ENCODE measurements around the gene PKN1. TPM values are rescaled to one million over a fixed set of nuclear protein-coding genes. Genes with fewer than 3 reads are reported as not detected.

PKN1 gene
- total and polyA plus RNA-seq, 10 of the 15 experiments (the other 5 are each of a cell fraction or from before 2014, with no cell fraction given): 1.0 to 189 (median 52.7) TPM

DNA sequence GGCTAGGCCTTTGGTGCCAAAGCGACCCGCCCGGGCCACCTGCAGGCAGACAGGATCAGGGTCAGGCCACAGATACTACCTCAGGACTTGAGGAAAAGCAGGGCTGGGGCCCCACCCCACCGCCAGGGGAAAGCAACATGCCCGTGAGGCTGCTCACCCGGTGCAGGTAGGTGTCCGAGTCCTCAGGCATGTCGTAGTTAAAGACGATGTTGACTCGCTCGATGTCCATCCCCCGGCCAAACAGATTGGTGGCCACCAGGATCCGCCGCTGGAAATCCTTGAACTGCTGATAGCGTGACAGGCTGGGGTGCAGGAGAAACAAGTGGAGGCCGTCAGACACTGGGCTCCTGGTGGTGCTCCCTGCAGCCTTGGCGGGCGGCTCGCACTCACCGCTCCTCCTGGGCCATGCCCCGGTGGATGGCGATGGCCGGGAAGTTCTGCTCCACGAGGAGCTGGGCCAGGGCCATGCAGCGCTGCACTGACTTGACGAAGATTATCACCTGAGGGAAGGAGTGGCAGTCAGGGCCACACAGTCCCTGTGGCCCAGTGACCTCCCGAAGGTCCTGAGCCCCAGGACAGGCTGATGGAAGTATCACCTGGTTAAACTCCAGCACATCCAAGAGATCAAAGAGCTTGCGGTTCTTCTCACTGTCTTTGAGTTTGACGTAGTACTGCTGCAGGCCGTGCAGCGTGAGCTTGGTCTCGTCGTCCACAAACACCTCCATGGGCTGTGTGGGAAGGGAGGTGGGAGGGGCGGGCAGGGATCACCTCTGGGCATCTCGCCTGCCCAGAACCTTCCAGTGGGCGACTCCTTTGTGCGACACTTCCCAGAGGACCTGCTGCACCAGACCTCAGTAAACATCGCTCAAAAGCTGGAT, 23.7 kb upstream of the PKN1 start:
- ChIA-PET RAD21 (ENCODE audit: unreplicated experiment) (no interaction called here), SMC1A (ENCODE audit: uncharacterized antibody, unreplicated experiment) (no interaction called here), POLR2A (interaction anchor here (0.9 kb wide), 1 partner anchor 29 kb away, joined by 3 read pairs; no protein-coding TSS in a partner anchor), CTCF (no interaction called here)
- BruUV-seq (replicated peaks): TSS peak; percentile 49
- no peak overlapping the region for H3K4me2 ChIP-seq (ENCODE audit: control insufficient read depth, insufficient read depth)
- no peak overlapping the region for H3K27ac ChIP-seq (ENCODE audit: control insufficient read depth, insufficient read depth)
- in situ Hi-C loops (cut with MboI) (no loop called here), intact Hi-C loops (cut with micrococcal nuclease; ENCODE audit: unreplicated experiment) (loop anchor here (5.0 kb wide), 1 partner anchor 272 kb away; the partner anchor contains the start of gene ASF1B)
- 90% methylated on average over 34 of the region's 38 CpGs for WGBS (ENCODE audit: insufficient coverage, insufficient replicate concordance, low lambda C conversion rate, missing lambda C conversion rate)
- H3K9ac ChIP-seq (ENCODE audit: control insufficient read depth, insufficient read depth, low read length): no peak overlapping the region
- H3K36me3 ChIP-seq (ENCODE audit: control insufficient read depth in 2 of 2, insufficient read depth in 2 of 2, low read length in 1 of 2): peaks cover 34 to 75% of the 10 kb centered on the region in 2 experiments
- peaks cover 13% of the 10 kb centered on the region; the same call in 1 of the 2 replicates for H4K20me1 ChIP-seq (ENCODE audit: control insufficient read depth, insufficient read depth)
- H3K4me1 ChIP-seq (ENCODE audit: control insufficient read depth, insufficient read depth, low read length): peaks cover 3% of the 10 kb centered on the region; the same call in 1 of the 2 replicates
- FAIRE-seq (no peak), DNase-seq (ENCODE audit: low read depth, low spot score) (no peak), ATAC-seq (no peak)
- H3K79me2 ChIP-seq (ENCODE audit: control insufficient read depth, insufficient read depth, low read length): peaks cover 25% of the 10 kb centered on the region
- no peaks in the 10 kb centered on the region for H3K27me3 ChIP-seq (replicated peaks in 1 of 2; ENCODE audit: control insufficient read depth in 2 of 2, insufficient read depth in 2 of 2, low read length in 1 of 2)
- TF ChIP-seq SP1 (IDR thresholded peaks at IDR 0.05; ENCODE audit: low read depth, low read length): no peak
- peak; percentile 22; the same call in 1 of the 2 replicates for TF ChIP-seq ZBED1 (IDR thresholded peaks at IDR 0.05; ENCODE audit: borderline replicate concordance)
- TF ChIP-seq FOXM1 (IDR thresholded peaks at IDR 0.05; ENCODE audit: low read depth, low read length): 0 out of 2 replicates have a peak, but pooled peaks have one; percentile 6
- 0 out of 2 replicates have a peak, but pooled peaks have one; percentile 19 for TF ChIP-seq MTA3 (IDR thresholded peaks at IDR 0.05; ENCODE audit: borderline replicate concordance, low read length)
- TF ChIP-seq POLR2A (IDR thresholded peaks at IDR 0.05; ENCODE audit: low read depth, low read length): peak; percentile 61
- TF ChIP-seq ZNF622 (IDR thresholded peaks at IDR 0.05): no peak
- 0 out of 2 replicates have a peak, but pooled peaks have one; percentile 51 for TF ChIP-seq POLR2AphosphoS2 (IDR thresholded peaks at IDR 0.05; ENCODE audit: low read depth, low read length)
- TF ChIP-seq MXI1 (IDR thresholded peaks at IDR 0.05; ENCODE audit: low read depth, low read length): no peak
- no peak for TF ChIP-seq NR2F1 (conservative IDR thresholded peaks at IDR 0.05)
- no peak for TF ChIP-seq NBN (IDR thresholded peaks at IDR 0.05)
- peak; percentile 20; the same call in 1 of the 2 replicates for TF ChIP-seq POLR2AphosphoS5 (IDR thresholded peaks at IDR 0.05; ENCODE audit: low read length)
- TF ChIP-seq, protein P1, sequence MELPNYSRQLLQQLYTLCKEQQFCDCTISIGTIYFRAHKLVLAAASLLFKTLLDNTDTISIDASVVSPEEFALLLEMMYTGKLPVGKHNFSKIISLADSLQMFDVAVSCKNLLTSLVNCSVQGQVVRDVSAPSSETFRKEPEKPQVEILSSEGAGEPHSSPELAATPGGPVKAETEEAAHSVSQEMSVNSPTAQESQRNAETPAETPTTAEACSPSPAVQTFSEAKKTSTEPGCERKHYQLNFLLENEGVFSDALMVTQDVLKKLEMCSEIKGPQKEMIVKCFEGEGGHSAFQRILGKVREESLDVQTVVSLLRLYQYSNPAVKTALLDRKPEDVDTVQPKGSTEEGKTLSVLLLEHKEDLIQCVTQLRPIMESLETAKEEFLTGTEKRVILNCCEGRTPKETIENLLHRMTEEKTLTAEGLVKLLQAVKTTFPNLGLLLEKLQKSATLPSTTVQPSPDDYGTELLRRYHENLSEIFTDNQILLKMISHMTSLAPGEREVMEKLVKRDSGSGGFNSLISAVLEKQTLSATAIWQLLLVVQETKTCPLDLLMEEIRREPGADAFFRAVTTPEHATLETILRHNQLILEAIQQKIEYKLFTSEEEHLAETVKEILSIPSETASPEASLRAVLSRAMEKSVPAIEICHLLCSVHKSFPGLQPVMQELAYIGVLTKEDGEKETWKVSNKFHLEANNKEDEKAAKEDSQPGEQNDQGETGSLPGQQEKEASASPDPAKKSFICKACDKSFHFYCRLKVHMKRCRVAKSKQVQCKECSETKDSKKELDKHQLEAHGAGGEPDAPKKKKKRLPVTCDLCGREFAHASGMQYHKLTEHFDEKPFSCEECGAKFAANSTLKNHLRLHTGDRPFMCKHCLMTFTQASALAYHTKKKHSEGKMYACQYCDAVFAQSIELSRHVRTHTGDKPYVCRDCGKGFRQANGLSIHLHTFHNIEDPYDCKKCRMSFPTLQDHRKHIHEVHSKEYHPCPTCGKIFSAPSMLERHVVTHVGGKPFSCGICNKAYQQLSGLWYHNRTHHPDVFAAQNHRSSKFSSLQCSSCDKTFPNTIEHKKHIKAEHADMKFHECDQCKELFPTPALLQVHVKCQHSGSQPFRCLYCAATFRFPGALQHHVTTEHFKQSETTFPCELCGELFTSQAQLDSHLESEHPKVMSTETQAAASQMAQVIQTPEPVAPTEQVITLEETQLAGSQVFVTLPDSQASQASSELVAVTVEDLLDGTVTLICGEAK (IDR thresholded peaks at IDR 0.05; ENCODE audit: borderline replicate concordance): no peak
- no peak for TF ChIP-seq SMARCA5 (IDR thresholded peaks at IDR 0.05)
- TF ChIP-seq, protein P2, sequence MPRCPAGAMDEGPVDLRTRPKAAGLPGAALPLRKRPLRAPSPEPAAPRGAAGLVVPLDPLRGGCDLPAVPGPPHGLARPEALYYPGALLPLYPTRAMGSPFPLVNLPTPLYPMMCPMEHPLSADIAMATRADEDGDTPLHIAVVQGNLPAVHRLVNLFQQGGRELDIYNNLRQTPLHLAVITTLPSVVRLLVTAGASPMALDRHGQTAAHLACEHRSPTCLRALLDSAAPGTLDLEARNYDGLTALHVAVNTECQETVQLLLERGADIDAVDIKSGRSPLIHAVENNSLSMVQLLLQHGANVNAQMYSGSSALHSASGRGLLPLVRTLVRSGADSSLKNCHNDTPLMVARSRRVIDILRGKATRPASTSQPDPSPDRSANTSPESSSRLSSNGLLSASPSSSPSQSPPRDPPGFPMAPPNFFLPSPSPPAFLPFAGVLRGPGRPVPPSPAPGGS (IDR thresholded peaks at IDR 0.05; ENCODE audit: borderline replicate concordance, insufficient read depth, low read depth, low read length, poor library complexity, severe bottlenecking): no peak
- no peak for TF ChIP-seq MYB (IDR thresholded peaks at IDR 0.05; ENCODE audit: borderline replicate concordance, low read depth, low read length)
- TF ChIP-seq SMC3 (IDR thresholded peaks at IDR 0.05; ENCODE audit: borderline replicate concordance, low read length): no peak
- TF ChIP-seq WRNIP1 (IDR thresholded peaks at IDR 0.05; ENCODE audit: borderline replicate concordance, low read depth, low read length): no peak
- 0 out of 2 replicates have a peak, but pooled peaks have one; percentile 5 for TF ChIP-seq TCF3 (IDR thresholded peaks at IDR 0.05; ENCODE audit: borderline replicate concordance, insufficient read depth, low read depth, low read length)
- H3K4me3 ChIP-seq: no peak overlapping the region
- H3K9me3 ChIP-seq (replicated peaks; ENCODE audit: control insufficient read depth, insufficient read depth, low read length): no peaks in the 10 kb centered on the region; the same call in 2 of the 3 replicates
- no peak overlapping the region for H2AFZ ChIP-seq (ENCODE audit: control insufficient read depth, low read depth, low read length)

Measured in GM12878 (cell line).